ENCODE data around the gene ENOX1.

DNA sequence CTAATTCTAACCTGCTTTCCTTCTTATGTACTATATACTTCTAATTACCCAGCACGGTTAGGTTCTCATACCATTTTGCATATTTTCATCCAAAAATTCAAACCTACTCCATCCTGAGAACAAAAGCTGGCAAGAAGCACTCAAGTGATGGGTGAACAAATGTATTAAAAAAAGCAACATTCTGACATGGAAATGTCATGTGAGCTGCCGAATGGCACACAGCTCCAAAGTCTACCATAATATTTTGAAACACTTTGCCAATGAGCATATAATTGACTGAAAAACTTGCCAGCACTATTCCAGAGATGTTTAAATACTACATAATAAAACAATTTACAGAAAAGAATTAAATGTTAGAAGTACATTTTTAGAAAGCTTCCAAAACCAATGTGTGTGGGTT lies 274.6 kb downstream of the ENOX1 start:
- no peak for TF ChIP-seq SALL2 (tag by site-specific recombination; IDR thresholded peaks at IDR 0.05; ENCODE audit: borderline replicate concordance)
- TF ChIP-seq, protein P1, sequence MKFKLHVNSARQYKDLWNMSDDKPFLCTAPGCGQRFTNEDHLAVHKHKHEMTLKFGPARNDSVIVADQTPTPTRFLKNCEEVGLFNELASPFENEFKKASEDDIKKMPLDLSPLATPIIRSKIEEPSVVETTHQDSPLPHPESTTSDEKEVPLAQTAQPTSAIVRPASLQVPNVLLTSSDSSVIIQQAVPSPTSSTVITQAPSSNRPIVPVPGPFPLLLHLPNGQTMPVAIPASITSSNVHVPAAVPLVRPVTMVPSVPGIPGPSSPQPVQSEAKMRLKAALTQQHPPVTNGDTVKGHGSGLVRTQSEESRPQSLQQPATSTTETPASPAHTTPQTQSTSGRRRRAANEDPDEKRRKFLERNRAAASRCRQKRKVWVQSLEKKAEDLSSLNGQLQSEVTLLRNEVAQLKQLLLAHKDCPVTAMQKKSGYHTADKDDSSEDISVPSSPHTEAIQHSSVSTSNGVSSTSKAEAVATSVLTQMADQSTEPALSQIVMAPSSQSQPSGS (tag by site-specific recombination; IDR thresholded peaks at IDR 0.05; ENCODE audit: low read depth): no peak
- TF ChIP-seq ZNF140 (tag by site-specific recombination; IDR thresholded peaks at IDR 0.05): no peak
- TF ChIP-seq, protein P2, sequence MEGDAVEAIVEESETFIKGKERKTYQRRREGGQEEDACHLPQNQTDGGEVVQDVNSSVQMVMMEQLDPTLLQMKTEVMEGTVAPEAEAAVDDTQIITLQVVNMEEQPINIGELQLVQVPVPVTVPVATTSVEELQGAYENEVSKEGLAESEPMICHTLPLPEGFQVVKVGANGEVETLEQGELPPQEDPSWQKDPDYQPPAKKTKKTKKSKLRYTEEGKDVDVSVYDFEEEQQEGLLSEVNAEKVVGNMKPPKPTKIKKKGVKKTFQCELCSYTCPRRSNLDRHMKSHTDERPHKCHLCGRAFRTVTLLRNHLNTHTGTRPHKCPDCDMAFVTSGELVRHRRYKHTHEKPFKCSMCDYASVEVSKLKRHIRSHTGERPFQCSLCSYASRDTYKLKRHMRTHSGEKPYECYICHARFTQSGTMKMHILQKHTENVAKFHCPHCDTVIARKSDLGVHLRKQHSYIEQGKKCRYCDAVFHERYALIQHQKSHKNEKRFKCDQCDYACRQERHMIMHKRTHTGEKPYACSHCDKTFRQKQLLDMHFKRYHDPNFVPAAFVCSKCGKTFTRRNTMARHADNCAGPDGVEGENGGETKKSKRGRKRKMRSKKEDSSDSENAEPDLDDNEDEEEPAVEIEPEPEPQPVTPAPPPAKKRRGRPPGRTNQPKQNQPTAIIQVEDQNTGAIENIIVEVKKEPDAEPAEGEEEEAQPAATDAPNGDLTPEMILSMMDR (tag by site-specific recombination; IDR thresholded peaks at IDR 0.05): no peak
- no peak for TF ChIP-seq ZNF311 (tag by site-specific recombination; IDR thresholded peaks at IDR 0.05; ENCODE audit: borderline replicate concordance)
- TF ChIP-seq ZNF214 (tag by site-specific recombination; IDR thresholded peaks at IDR 0.05; ENCODE audit: borderline replicate concordance): no peak
- no peak for TF ChIP-seq ZSCAN30 (tag by site-specific recombination; IDR thresholded peaks at IDR 0.05)
- TF ChIP-seq, protein P3, sequence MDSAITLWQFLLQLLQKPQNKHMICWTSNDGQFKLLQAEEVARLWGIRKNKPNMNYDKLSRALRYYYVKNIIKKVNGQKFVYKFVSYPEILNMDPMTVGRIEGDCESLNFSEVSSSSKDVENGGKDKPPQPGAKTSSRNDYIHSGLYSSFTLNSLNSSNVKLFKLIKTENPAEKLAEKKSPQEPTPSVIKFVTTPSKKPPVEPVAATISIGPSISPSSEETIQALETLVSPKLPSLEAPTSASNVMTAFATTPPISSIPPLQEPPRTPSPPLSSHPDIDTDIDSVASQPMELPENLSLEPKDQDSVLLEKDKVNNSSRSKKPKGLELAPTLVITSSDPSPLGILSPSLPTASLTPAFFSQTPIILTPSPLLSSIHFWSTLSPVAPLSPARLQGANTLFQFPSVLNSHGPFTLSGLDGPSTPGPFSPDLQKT (IDR thresholded peaks at IDR 0.05; ENCODE audit: borderline replicate concordance, low read depth, low read length): no peak
- TF ChIP-seq KLF9 (tag by site-specific recombination; IDR thresholded peaks at IDR 0.05; ENCODE audit: low read depth): no peak
- no peak for TF ChIP-seq TCF7L2 (IDR thresholded peaks at IDR 0.05; ENCODE audit: borderline replicate concordance, low read depth, low read length)
- no peak for TF ChIP-seq ZNF114 (tag by site-specific recombination; IDR thresholded peaks at IDR 0.05)

Measured in HEK293 (cell line).